GM12878 (cell line): ENCODE results near the gene CENPVL3. TPM values are rescaled to one million over a fixed set of nuclear protein-coding genes. Genes with fewer than 3 reads are reported as not detected.

Source experiments
- ATAC-seq: fragments of 200-7000 bp; cut with Tn5 transposase; 3 replicates; pipeline ENCODE4 v1.9.1; 2020; ENCODE audit warnings: mild to moderate bottlenecking, moderate library complexity
- BruUV-seq: library from RNA; stranded (reverse); fragments of 400-500 nt; replicated peaks from 2 replicates; lab custom pipeline; 2021; lab: Mats Ljungman, UMichigan
- CTCF ChIA-PET: fragments of 300-600 bp; sonication (Branson Sonifier 250); formaldehyde crosslinking; extraction: SDS; loops from one replicate; lab custom pipeline; 2021; ENCODE audit warnings: inconsistent platforms; lab: Yijun Ruan, JAX
- POLR2A ChIA-PET: fragments of 350-600 bp; formaldehyde crosslinking; extraction: SDS; loops from one replicate; lab custom pipeline; 2021; ENCODE audit warnings: inconsistent platforms; lab: Charles Lee
- RAD21 ChIA-PET: fragments of 300-600 bp; sonication (Branson Sonifier 250); formaldehyde crosslinking; loops from one replicate; lab custom pipeline; 2023; ENCODE audit warnings: antibody characterized with exemption; ENCODE audit not compliant: unreplicated experiment; lab: Charles Lee
- SMC1A ChIA-PET: fragments of 300-600 bp; sonication (Branson Sonifier 250); formaldehyde crosslinking; loops from one replicate; lab custom pipeline; 2023; ENCODE audit not compliant: unreplicated experiment, uncharacterized antibody; lab: Charles Lee
- DNase-seq: peaks from one replicate; pipeline ENCODE4 v3.0.0-alpha.2; 2011; ENCODE audit warnings: low read depth, low spot score
- FAIRE-seq: peaks from 3 replicates; lab custom pipeline; 2011; peaks lifted over from hg19 to GRCh38; lab: Jason Lieb, UNC
- H2AFZ ChIP-seq: 2 replicates; pipeline ENCODE4 v1.6.0; 2011; ENCODE audit warnings: low read depth, low read length, control low read depth; ENCODE audit not compliant: control insufficient read depth
- H3K27ac ChIP-seq: 2 replicates; pipeline ENCODE4 v1.5.1; 2011; ENCODE audit warnings: control low read depth; ENCODE audit not compliant: control insufficient read depth, insufficient read depth
- H3K27me3 ChIP-seq, 2 experiments: replicated peaks in 1 of 2; 2 replicates each; pipeline versions ENCODE4 v1.6.0 to v1.6.1; 2011; ENCODE audit warnings: low read length in 1 of 2; ENCODE audit not compliant: control insufficient read depth in 2 of 2, insufficient read depth in 2 of 2
- H3K36me3 ChIP-seq, 2 experiments: 2 replicates each; pipeline ENCODE4 v1.5.1; 2011; ENCODE audit warnings: low read length in 1 of 2; ENCODE audit not compliant: control insufficient read depth in 2 of 2, insufficient read depth in 2 of 2
- H3K4me1 ChIP-seq: 2 replicates; pipeline ENCODE4 v1.6.1; 2011; ENCODE audit warnings: mild to moderate bottlenecking, low read length, moderate library complexity, mixed read lengths; ENCODE audit not compliant: control insufficient read depth, insufficient read depth
- H3K4me2 ChIP-seq: 2 replicates; pipeline ENCODE4 v1.6.0; 2011; ENCODE audit warnings: control low read depth; ENCODE audit not compliant: control insufficient read depth, insufficient read depth
- H3K4me3 ChIP-seq: fragments of 200-600 bp; sonication (generic); 2 replicates; pipeline ENCODE4 v1.5.1; 2016
- H3K79me2 ChIP-seq: 2 replicates; pipeline ENCODE4 v1.6.0; 2011; ENCODE audit warnings: low read length; ENCODE audit not compliant: control insufficient read depth, insufficient read depth
- H3K9ac ChIP-seq: 2 replicates; pipeline ENCODE4 v1.8.0; 2011; ENCODE audit warnings: low read length, control low read depth, mixed read lengths; ENCODE audit not compliant: control insufficient read depth, insufficient read depth
- H3K9me3 ChIP-seq: replicated peaks from 3 replicates; pipeline ENCODE4 v1.5.1; 2011; ENCODE audit warnings: mild to moderate bottlenecking, low read length; ENCODE audit not compliant: control insufficient read depth, insufficient read depth
- H4K20me1 ChIP-seq: 2 replicates; pipeline ENCODE4 v1.6.0; 2011; ENCODE audit not compliant: control insufficient read depth, insufficient read depth
- ETV6 ChIP-seq, 2 experiments: fragments of 450-650 bp in 1 of 2; IDR thresholded peaks in 1 of 2; conservative IDR thresholded peaks in 1 of 2; 2 replicates each; pipeline ENCODE4 v1.6.1; 2014; ENCODE audit warnings: antibody characterized with exemption in 1 of 2, borderline replicate concordance in 1 of 2, low read depth in 1 of 2, mild to moderate bottlenecking in 1 of 2, moderate library complexity in 1 of 2
- MEF2A ChIP-seq: IDR thresholded peaks from 2 replicates; pipeline ENCODE4 v1.6.1; 2011; ENCODE audit warnings: low read depth, mild to moderate bottlenecking, low read length, moderate library complexity; ENCODE audit not compliant: insufficient read depth
- NFYB ChIP-seq: IDR thresholded peaks from 2 replicates; pipeline ENCODE4 v1.6.1; 2011; ENCODE audit warnings: low read depth, mild to moderate bottlenecking, low read length, improper control_type of control experiment, moderate library complexity; ENCODE audit not compliant: insufficient read depth
- RAD51 ChIP-seq: fragments of 450-650 bp; IDR thresholded peaks from 2 replicates; pipeline ENCODE4 v1.6.1; 2016; ENCODE audit warnings: moderate library complexity, mild to moderate bottlenecking, inconsistent platforms
- WGBS: methylation state at CpG from one replicate; pipeline ENCODE4 v1.1.6; 2016; ENCODE audit warnings: low lambda C conversion rate; ENCODE audit not compliant: insufficient replicate concordance, insufficient coverage; ENCODE audit errors: missing lambda C conversion rate; 5-methylcytosine and 5-hydroxymethylcytosine counted together
- in situ Hi-C: fragments of 300-500 bp; cut with MboI; formaldehyde crosslinking; loops from 9 replicates; pipeline ENCODE4 v1.14.3; 2018; ENCODE audit warnings: mixed read lengths
- intact Hi-C: fragments of 100-400 bp; cut with micrococcal nuclease; formaldehyde crosslinking; loops from one replicate; pipeline ENCODE4 v1.14.2; 2022; ENCODE audit not compliant: unreplicated experiment
- polyA plus RNA-seq, 11 experiments: library from polyadenylated mRNA; depleted of rRNA in 4 of 11; unstranded in 6 of 11; stranded (reverse) in 5 of 11; fragments of >200 nt; fragmentation: Nextera tagmentation in 4 of 11; fragmentation: Illumina TruSeq in 1 of 11; extraction: Ambion mirVana in 4 of 11; extraction: Trizol in 1 of 11; gene quantifications; 1 replicate in 1 of 11; 2 replicates in 10 of 11; pipeline versions ENCODE4 v1.2.1 to v1.2.3, GENCODE V29; 2011 to 2016; ENCODE audit warnings: inconsistent platforms in 2 of 11, missing spikeins in 2 of 11, low read depth in 1 of 11
- total RNA-seq, 4 experiments: library from RNA; depleted of rRNA in 3 of 4; stranded (reverse); fragments of >200 nt in 3 of 4; fragmentation: Illumina TruSeq in 1 of 4; extraction: Trizol in 1 of 4; gene quantifications; 2 replicates each; pipeline versions ENCODE4 v1.2.1 to v1.2.3, GENCODE V29; 2013 to 2021
- TF ChIP-seq, protein P1 (sequence below): fragments of 450-650 bp; IDR thresholded peaks from 2 replicates; pipeline ENCODE4 v1.6.1; 2017; ENCODE audit warnings: antibody characterized with exemption, mild to moderate bottlenecking, moderate library complexity

Gene CENPVL3
- total and polyA plus RNA-seq, 10 of the 15 experiments (the other 5 are each of a cell fraction or from before 2014, with no cell fraction given): not detected

DNA sequence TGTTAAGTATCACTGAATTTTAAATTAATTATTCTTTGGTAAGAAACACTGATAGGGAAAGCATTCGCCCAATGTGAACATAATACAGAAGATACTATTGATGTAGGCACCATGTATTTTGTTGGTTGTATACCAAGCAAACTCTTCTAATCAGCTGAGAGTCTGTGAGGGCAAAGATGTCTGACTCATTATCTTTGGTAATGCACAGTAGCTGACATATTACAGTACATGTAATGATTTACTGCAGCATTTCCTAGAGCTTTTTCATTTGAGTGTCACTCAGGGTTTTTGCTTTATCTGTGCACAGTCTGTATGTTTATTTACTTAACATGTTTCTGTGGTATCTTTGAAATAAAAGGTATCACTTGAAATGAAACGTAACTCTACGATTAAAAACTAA, 49.2 kb downstream of the CENPVL3 start:
- ChIA-PET POLR2A (no interaction called here), SMC1A (no interaction called here), RAD21 (no interaction called here), CTCF (no interaction called here)
- H3K9me3 ChIP-seq: no peaks in the 10 kb centered on the region
- no peaks in the 10 kb centered on the region for H3K27me3 ChIP-seq
- 15% methylated on average over 3 of the region's 3 CpGs for WGBS
- DNase-seq (no peak), FAIRE-seq (no peak), ATAC-seq (no peak)
- no peaks in the 10 kb centered on the region for H3K36me3 ChIP-seq
- H3K27ac ChIP-seq: no peak overlapping the region
- no peaks in the 10 kb centered on the region for H3K4me1 ChIP-seq
- BruUV-seq: no TSS peak
- no peaks in the 10 kb centered on the region for H4K20me1 ChIP-seq
- H3K4me3 ChIP-seq: no peak overlapping the region
- TF ChIP-seq NFYB (no peak), RAD51 (no peak), MEF2A (no peak), ETV6 (conservative IDR thresholded peaks at IDR 0.05 in 1 of 2, IDR thresholded peaks at IDR 0.05 in 1 of 2; ENCODE audit: borderline replicate concordance in 1 of 2, low read depth in 1 of 2) (no peak)
- TF ChIP-seq, protein P1, sequence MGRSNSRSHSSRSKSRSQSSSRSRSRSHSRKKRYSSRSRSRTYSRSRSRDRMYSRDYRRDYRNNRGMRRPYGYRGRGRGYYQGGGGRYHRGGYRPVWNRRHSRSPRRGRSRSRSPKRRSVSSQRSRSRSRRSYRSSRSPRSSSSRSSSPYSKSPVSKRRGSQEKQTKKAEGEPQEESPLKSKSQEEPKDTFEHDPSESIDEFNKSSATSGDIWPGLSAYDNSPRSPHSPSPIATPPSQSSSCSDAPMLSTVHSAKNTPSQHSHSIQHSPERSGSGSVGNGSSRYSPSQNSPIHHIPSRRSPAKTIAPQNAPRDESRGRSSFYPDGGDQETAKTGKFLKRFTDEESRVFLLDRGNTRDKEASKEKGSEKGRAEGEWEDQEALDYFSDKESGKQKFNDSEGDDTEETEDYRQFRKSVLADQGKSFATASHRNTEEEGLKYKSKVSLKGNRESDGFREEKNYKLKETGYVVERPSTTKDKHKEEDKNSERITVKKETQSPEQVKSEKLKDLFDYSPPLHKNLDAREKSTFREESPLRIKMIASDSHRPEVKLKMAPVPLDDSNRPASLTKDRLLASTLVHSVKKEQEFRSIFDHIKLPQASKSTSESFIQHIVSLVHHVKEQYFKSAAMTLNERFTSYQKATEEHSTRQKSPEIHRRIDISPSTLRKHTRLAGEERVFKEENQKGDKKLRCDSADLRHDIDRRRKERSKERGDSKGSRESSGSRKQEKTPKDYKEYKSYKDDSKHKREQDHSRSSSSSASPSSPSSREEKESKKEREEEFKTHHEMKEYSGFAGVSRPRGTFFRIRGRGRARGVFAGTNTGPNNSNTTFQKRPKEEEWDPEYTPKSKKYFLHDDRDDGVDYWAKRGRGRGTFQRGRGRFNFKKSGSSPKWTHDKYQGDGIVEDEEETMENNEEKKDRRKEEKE: no peak
- H3K9ac ChIP-seq: no peak overlapping the region
- no peak overlapping the region for H2AFZ ChIP-seq
- no peak overlapping the region for H3K4me2 ChIP-seq
- no peaks in the 10 kb centered on the region for H3K79me2 ChIP-seq
- in situ Hi-C loops (no loop called here), intact Hi-C loops (no loop called here)
